Vagina (tissue), 2 donors: ENCODE results near the gene WNT4.

Source experiments
- POLR2A ChIP-seq, 2 donors: fragments of 450-650 bp; IDR thresholded peaks; one replicate each; pipeline ENCODE4 v1.6.1; 2017; ENCODE audit warnings: antibody characterized with exemption in 2 of 2, mild to moderate bottlenecking in 2 of 2, moderate library complexity in 2 of 2
- POLR2AphosphoS5 ChIP-seq, 2 donors: sonication (generic); formaldehyde crosslinking; IDR thresholded peaks; one replicate each; pipeline ENCODE4 v1.9.0; 2017; ENCODE audit warnings: antibody characterized with exemption in 2 of 2, mild to moderate bottlenecking in 2 of 2, low read depth in 1 of 2; ENCODE audit not compliant: insufficient read depth in 1 of 2
- TF ChIP-seq, protein P1 (sequence below), 3 experiments: fragments of 450-650 bp in 2 of 3; fragments of 200-600 bp in 1 of 3; sonication (generic) in 1 of 3; IDR thresholded peaks; one replicate each; pipeline ENCODE4 v1.5.1; 2017 to 2019; ENCODE audit warnings: antibody characterized with exemption in 3 of 3, mild to moderate bottlenecking in 2 of 3, moderate library complexity in 2 of 3

GRCh38 chr1:22128392-22128791 lies 14.5 kb downstream of the WNT4 start:
- TF ChIP-seq, protein P1, sequence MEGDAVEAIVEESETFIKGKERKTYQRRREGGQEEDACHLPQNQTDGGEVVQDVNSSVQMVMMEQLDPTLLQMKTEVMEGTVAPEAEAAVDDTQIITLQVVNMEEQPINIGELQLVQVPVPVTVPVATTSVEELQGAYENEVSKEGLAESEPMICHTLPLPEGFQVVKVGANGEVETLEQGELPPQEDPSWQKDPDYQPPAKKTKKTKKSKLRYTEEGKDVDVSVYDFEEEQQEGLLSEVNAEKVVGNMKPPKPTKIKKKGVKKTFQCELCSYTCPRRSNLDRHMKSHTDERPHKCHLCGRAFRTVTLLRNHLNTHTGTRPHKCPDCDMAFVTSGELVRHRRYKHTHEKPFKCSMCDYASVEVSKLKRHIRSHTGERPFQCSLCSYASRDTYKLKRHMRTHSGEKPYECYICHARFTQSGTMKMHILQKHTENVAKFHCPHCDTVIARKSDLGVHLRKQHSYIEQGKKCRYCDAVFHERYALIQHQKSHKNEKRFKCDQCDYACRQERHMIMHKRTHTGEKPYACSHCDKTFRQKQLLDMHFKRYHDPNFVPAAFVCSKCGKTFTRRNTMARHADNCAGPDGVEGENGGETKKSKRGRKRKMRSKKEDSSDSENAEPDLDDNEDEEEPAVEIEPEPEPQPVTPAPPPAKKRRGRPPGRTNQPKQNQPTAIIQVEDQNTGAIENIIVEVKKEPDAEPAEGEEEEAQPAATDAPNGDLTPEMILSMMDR (IDR thresholded peaks at IDR 0.05): no peak
- TF ChIP-seq POLR2AphosphoS5 (IDR thresholded peaks at IDR 0.05; ENCODE audit: insufficient read depth in 1 of 2, low read depth in 1 of 2) (no peak), POLR2A (IDR thresholded peaks at IDR 0.05) (no peak)
